ENCODE measurements around the gene SLC49A3. TPM values are rescaled to one million over a fixed set of nuclear protein-coding genes. Genes with fewer than 3 reads are reported as not detected.
"Not testable (repeated sequence)": the region's sequence is repeated elsewhere in the genome, so short reads cannot be mapped to it uniquely, and the experiment has no call there.

The SLC49A3 gene
- total and polyA plus RNA-seq, 2 of the 8 experiments (the other 6 are each of a cell fraction or from before 2014, with no cell fraction given): 5.0 to 8.8 TPM

GRCh38 chr4:688854-689681 lies at the start of gene SLC49A3 (continued):
- TF ChIP-seq EP300 (IDR thresholded peaks at IDR 0.05; ENCODE audit: borderline replicate concordance in 1 of 2, low read depth in 2 of 2, low read length in 2 of 2): no peak

- H2BK15ac ChIP-seq (ENCODE audit: low read length); DNase-seq (ENCODE audit: low read depth in 1 of 2, low spot score in 2 of 2); H4K8ac ChIP-seq (ENCODE audit: extremely low read depth, insufficient read depth, low read length); FAIRE-seq; H2BK12ac ChIP-seq (ENCODE audit: low read depth, low read length); H3K18ac ChIP-seq (ENCODE audit: extremely low read depth, low read length); H2BK120ac ChIP-seq (replicated peaks; ENCODE audit: low read depth, low read length); H3K4me2 ChIP-seq (ENCODE audit: insufficient read depth in 1 of 2, low read depth in 2 of 2, low read length in 2 of 2); H3K9ac ChIP-seq (replicated peaks in 1 of 4; ENCODE audit: extremely low read depth in 1 of 4, low read depth in 3 of 4, low read length in 3 of 4); H4K91ac ChIP-seq (replicated peaks; ENCODE audit: insufficient read length, low read length); H3K27me3 ChIP-seq (replicated peaks in 1 of 4; ENCODE audit: control insufficient read depth in 3 of 4, extremely low read depth in 1 of 4, insufficient read depth in 3 of 4, low read length in 3 of 4); H3K14ac ChIP-seq (ENCODE audit: insufficient read length); H3K4ac ChIP-seq (replicated peaks; ENCODE audit: insufficient read length, low read depth, low read length); POLR2A ChIA-PET (ENCODE audit: partially characterized antibody); H4K5ac ChIP-seq (ENCODE audit: insufficient read length, low read depth, low read length); H2BK20ac ChIP-seq (ENCODE audit: low read length); H3K23me2 ChIP-seq (ENCODE audit: low read depth, low read length); H2BK5ac ChIP-seq (ENCODE audit: low read depth, low read length); H3K9me3 ChIP-seq (ENCODE audit: insufficient read depth in 2 of 2, low read depth in 1 of 2, low read length in 1 of 2); H3K4me3 ChIP-seq (ENCODE audit: extremely low read depth in 1 of 4, insufficient read depth in 2 of 4, low read depth in 3 of 4, low read length in 4 of 4); H3K4me1 ChIP-seq (replicated peaks in 1 of 4; ENCODE audit: control insufficient read depth in 3 of 4, insufficient read depth in 4 of 4, low read length in 3 of 4); H3K56ac ChIP-seq (replicated peaks; ENCODE audit: insufficient read length, low read depth, low read length); H3K23ac ChIP-seq (ENCODE audit: insufficient read length); H3K79me2 ChIP-seq (ENCODE audit: control insufficient read depth in 1 of 2, insufficient read depth in 2 of 2, low read length in 2 of 2); H2AFZ ChIP-seq (ENCODE audit: low read length); H3K27ac ChIP-seq (ENCODE audit: low read depth, low read length); H3K79me1 ChIP-seq (ENCODE audit: low read depth, low read length); H2AK5ac ChIP-seq (ENCODE audit: low read depth, low read length): not testable (repeated sequence)
- CTCF ChIA-PET (ENCODE audit: partially characterized antibody): interaction anchor here (1.0 kb wide), 1 partner anchor 154 kb away, joined by 3 read pairs; no protein-coding TSS in a partner anchor
- H4K20me1 ChIP-seq (replicated peaks in 1 of 2; ENCODE audit: control insufficient read depth in 1 of 2, insufficient read depth in 2 of 2, low read length in 2 of 2): peaks cover 8 to 12% of the 10 kb centered on the region in 2 experiments
- peaks cover 23 to 58% (median 42%) of the 10 kb centered on the region in 4 experiments for H3K36me3 ChIP-seq (ENCODE audit: control insufficient read depth in 2 of 4, insufficient read depth in 4 of 4, low read length in 3 of 4)
- 95% methylated on average over 16 of the region's 34 CpGs; no CpG with 5 or more reads in 1 of the 2 experiments for WGBS, 2 experiments (ENCODE audit: extremely low coverage in 1 of 2, insufficient coverage in 1 of 2, insufficient read length in 1 of 2, insufficient replicate concordance in 2 of 2, low coverage in 1 of 2, low lambda C conversion rate in 2 of 2, missing lambda C conversion rate in 1 of 2)
Observed at GRCh38 chr4:736561-736960, 47.6 kb upstream of the SLC49A3 start.

Measured in H1 (cell line).